Activated CD4-positive, alpha-beta T cell treated with anti-CD3 and anti-CD28 coated beads, Interleukin-2, Interleukin-4, amounts not matched to agents 100 ng/mL and 50 ng/mL, durations not matched to agents 16 hours and 8 hours (primary cell): Measurements from ENCODE around the gene OR9Q1.
"Not testable (repeated sequence)": the region's sequence is repeated elsewhere in the genome, so short reads cannot be mapped to it uniquely, and the experiment has no call there.

Experiments used
- DNase-seq: peaks from one replicate; pipeline ENCODE4 v3.0.0-alpha.2; 2020; ENCODE audit warnings: low spot score

The OR9Q1 gene

DNA sequence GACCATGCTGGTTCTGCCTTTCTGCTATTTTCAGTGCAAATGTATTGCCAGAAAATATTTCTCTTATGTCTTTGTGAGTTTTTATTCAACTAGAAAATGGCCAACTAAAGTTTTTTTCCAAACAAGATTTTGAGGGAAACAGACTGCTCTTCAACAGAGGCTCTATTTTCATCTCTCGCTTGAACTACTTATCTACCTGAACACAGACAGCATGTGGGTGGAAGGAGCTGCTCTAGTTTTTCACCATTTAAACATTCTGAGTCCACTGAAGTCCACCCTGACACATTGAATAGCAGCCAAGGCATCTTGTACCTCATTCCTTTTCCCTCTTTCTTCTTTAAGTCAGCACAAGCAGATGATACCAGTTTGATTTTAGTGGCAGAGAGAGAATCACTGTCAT lies 111.5 kb downstream of the OR9Q1 start:
- no peak for DNase-seq

DNA sequence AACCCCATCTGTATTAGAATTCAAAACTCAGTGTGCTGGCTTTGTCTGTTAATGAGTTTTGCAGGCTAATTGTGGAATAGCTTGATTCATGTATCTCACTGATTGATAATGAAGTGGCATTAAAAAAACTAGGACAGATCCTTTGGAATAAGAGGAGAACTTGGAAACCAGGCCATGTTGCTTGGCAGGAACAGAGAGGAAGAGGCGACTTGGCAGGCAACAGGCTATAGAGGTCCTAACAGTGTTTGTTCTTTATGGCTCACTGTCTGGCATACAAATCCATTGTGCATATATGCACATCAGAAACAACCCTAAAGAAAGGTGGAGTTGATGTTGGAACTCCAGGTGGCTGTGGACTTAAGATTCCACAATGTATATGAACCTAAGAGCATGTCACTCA lies 119.1 kb downstream of the OR9Q1 start:
- no peak for DNase-seq

DNA sequence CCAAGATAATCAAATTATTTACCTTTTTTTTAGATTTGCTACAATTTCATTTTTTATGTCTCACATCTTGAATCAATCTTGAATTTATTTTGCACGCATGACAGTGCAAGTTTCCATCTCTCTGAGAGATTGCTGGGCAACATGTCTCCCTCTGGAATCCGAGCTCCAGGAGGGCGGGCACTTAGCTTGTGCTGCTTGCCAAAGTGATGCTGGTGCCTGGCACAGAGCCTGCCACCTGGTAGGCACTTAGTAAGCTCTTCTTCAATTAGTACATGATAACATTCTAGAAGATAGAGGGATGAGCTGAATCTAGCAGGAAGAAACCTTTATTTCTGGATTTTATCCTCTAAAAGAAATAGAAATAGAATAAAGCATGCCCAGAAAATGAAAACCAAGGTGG lies 129.1 kb downstream of the OR9Q1 start:
- no peak for DNase-seq

DNA sequence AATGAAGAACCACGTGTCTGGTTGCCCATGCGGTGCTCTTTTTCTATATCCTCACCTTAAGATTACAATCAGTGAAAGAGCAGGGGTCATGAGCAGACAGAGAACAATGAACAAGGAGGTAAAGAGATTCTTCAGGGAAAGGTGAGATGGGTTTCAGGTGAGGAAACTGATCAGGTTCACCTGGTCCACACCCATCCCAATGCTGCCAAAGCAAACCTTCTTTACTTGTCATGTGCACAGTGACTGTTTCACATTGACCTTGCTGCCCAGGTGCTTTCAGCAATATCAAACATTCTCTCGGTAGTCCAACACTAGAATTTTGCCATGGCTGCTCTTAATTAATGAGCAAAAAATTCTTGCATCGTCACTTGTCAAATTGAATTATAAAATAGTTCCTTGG lies 140.7 kb downstream of the OR9Q1 start:
- no peak for DNase-seq

DNA sequence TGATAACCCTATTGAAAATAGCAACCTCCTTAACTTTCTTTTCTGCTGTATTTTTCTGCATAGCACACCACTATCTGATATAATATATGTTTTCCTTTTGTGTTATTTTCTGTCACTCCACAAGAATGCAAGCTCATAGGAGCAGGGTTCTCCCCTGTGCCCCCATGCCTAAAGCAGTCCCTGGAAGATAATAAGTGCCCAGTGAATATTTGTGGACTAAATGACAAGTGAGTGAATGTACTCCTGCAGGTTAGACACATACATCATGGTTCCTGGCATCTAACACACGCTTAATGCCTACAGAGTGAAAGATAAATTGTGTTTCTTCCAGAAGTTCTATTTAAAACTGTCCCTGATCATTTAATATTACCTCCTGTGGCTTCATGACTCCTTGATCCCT lies 141.3 kb downstream of the OR9Q1 start:
- no peak for DNase-seq

DNA sequence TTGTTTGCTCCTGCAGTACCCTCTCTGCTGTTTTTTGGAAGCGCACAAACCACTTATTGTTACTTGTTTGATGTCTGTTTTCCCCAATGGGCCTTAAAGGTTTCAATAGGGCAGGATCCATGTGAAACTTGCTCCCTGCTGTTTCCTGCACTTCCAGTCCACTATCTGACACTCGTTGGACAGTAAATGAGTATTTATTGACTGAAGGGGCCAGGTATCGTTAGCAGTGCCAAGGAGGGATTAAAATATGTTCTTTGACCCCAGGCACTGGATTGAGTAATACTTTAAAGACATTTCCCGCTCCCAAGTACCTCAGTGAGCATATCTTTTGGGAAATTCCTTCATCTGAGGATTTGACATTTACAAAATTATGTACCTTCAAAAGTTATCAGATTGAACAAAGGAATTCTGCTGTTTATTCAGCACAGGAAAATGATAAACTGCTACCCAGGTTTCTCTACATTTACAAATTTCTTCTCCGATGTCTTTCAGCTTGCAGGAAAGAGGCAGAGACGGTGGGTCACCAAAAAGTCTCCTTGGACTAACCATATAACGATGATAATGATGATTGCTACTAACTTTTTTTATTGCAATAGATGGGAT lies 141.9 kb downstream of the OR9Q1 start:
- DNase-seq, result no peak

DNA sequence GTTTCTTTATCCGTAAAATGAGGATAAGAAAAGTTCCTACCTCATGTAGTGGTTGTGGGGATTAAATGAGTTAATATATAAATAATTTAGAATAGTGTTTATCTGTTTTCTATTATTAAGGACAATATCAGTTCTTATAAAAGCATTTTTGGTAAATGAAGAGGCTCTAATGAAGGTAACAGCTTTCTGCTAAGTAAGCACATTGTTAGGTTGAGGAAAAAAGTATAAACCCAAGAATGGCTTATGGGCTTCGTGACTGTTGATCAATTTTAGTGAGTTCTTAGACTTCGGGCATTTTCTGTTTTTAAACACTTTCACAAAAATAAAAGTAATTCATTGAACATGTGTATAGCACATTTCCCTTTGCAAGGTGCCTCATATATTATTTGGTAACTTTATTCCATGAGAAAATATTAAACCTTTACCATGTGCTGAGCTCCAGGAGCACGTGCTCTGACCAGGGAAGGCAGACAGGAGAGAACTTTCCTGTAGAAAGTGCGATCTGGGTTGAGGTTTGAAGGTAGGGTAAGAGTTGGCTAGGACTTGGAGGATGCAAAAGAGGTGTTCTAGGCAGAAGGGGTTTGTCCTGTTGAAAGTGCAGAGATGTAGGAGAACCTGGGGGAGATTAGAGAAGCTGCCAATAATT lies 153.9 kb downstream of the OR9Q1 start:
- DNase-seq, result no peak

DNA sequence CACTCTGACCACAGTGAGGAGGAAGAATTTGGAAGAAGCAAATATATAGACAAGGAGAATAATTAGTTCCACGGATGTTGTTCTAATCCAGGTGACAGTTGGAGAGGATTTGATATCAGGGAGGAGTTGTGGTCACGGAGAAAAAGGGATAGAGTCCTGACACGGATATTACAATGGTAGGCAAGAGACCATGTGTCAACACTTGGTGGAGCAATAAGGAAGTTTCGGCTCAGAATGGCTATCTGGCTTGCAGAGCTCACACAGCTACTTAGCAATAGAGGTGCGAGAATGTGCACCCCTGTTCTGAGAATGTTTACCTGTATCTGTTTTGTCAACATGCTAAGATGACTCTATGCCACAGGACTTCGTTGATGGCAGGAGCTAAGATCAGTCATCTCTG lies 154.8 kb downstream of the OR9Q1 start:
- DNase-seq, result no peak

DNA sequence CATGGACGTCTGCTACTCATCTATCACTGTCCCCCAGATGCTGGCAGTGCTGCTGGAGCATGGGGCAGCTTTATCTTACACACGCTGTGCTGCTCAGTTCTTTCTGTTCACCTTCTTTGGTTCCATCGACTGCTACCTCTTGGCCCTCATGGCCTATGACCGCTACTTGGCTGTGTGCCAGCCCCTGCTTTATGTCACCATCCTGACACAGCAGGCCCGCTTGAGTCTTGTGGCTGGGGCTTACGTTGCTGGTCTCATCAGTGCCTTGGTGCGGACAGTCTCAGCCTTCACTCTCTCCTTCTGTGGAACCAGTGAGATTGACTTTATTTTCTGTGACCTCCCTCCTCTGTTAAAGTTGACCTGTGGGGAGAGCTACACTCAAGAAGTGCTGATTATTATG lies 156.0 kb downstream of the OR9Q1 start:
- DNase-seq, result no peak

DNA sequence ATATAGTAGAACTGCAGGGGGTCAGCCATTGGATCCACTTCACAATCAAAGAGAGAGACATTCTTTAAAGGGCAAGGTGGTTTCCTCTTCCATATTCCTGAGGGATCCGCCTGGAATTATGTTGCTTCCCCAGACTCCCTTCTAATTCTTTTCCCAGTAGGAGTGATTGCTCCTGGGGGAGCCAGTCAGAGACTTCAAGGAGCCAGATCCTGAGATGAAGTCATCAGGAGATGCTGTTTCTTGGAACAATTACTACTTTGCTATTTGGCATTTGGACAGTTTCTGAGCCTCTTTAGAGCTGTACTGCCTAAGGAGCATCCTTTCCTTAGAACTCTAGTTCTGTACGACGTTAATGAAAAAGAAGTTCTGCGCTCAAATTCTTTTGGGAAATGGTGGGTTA lies 163.3 kb downstream of the OR9Q1 start:
- DNase-seq, result no peak

DNA sequence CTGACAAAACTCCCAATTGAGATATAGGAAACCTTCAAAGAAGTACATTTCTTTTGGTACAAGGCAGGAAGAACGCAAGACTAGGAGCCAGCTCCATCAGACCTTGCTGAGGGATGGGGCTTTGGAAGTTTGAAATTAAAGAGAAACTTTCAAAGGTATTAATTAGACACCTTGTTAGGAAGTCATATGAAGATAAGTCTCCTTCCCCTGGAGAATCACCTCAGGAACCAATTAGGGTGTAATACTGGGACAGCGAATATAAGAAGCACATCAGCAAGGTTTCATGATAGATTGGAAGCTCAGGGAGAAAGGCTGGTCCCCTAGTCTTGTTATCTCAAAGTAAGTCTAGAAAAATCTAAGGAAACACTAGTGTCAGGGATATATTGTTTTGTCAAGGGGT lies 165.1 kb downstream of the OR9Q1 start, which contains the start of gene OR9Q2:
OR9Q2 (plus strand) TSS at position 301 of the 400 bp plus-strand sequence. CDS start 1,421 bp downstream, outside the sequence.
- no peak for DNase-seq

DNA sequence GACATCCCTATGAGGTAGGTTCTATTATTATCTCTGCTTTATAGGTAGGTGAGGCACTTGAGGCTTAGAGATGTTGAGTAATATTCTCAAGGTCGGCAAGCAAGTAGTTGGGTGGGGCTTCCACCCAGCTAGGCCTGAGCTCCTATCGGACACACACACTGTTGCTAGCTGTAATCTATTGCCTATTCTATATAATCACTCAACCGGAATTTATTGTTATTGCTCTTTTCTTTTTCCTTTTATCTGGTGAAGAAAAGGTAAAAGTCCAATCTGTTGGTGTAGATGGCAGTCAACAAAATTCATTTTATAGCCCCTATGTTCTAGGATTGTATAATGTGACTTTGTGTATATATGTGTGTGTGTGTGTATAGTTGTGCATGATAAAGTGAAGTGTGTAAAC lies 168.5 kb downstream of the OR9Q1 start:
- no peak for DNase-seq

DNA sequence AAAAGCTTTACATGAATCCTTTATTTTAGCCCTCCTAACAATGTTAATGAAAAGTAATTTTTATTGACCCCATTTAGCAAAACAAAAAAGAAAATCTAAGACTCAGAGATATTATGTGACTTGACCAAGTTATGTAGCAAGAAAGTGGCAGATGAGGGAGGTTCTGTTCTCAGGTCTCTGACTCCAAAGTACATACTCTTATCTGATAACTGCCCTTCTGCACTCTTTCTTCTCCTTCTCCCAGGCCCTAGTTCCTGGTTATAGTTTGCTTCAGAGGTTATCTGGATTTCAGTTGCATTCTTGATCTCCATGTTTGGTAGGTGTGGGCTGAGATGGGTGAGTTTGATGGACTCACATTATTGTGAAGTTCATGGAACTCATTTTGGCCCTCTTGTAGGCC lies 169.7 kb downstream of the OR9Q1 start:
- no peak for DNase-seq

DNA sequence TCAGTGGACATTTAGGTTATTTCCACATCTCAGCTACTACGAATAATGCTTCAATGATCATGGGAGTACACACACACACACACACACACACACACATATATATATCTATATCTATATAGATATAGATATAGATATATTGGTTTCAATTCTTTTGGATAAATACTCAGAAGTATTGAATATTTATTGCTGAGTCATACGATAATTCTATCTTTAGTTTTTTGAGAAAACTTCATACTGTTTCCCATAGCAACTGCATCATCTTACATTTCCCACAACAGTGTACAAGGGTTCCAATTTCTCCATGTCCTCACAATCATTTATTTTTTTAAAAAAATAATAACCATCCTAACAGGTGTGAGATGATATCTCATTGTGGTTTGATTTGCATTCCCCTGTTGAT lies 172.3 kb downstream of the OR9Q1 start:
- DNase-seq, result no peak

DNA sequence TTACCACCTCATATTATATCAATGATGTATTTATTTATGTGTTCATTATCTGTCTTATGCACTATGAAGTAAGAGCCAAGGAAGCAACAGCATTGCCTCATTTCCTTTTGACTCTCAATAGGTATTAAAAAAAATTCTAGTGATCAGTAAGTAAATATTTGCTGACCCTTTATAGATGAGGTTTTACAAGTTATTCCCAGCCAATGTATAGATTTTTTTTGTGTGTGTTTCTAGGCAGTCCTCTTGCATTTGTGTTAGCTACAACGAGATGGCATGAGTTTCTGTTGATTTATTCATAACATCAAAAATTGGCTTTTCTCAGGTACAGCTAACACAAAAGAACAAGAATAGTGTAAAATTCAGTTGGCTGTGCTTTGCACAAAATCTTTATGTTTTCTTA lies 175.6 kb downstream of the OR9Q1 start:
- no peak for DNase-seq

DNA sequence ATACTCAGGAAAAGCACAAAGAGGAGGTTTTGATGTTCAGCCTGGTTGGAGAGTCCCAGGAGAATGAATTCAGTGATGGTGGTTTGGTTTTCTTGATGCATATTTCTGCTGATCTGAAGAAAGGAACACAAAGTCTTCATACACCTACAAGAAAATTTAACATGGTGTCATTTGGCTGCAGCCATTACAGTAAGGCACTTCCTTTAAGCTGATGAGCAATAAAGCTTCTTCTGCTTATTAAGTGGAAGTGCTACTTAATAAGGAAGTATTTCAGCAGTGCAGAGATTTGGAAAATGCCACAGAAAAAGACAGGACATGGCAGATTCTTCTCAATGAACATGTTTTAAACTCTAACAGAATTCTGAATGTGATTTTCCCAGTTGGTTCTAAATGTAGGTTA lies 180.4 kb downstream of the OR9Q1 start, which contains the start of gene OR1S2:
OR1S2 (minus strand) TSS at position 101 of the 400 bp plus-strand sequence; CDS start at position 101, 0 bp downstream.
- no peak for DNase-seq

DNA sequence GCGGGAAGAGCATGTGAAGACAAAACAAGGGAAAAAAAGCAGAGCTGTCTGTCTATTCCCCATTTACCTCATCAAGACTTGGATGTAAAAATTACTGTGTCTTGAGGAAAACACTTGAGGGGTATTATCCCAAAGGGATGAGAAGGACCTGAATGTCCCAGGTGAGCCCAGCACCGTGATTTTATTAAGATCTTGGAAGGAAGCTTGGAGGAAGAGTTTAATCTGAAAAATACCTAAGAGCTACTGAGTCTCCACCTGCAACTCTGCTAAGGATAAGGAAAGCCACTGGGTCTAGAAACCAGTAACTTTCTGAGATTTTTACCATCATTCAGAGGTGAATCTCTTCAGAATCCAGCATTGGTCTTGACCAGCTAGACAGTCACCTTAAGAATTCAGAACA lies 188.7 kb downstream of the OR9Q1 start, which contains the start of gene OR1S1:
OR1S1 (plus strand) TSS at position 301 of the 400 bp plus-strand sequence.
- not testable (repeated sequence) for DNase-seq

DNA sequence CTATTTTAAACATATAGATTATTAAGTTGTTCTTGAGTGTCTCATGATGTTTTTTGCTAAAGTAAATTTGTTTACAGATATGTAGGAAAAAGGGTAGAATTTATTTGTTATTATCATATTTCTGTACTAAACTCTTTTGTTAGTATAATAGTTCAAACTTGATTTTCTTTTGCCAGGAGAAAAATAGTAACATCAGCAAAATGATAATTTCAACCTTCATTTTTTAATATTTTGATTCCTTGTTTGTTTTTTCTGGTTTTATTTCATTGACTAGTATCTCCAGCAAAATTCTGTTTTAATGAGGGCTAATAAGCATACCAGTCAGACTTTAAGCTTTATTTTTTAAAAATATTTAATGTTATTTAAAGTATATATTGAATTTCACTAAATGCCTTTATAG lies 192.8 kb downstream of the OR9Q1 start:
- DNase-seq, result no peak

DNA sequence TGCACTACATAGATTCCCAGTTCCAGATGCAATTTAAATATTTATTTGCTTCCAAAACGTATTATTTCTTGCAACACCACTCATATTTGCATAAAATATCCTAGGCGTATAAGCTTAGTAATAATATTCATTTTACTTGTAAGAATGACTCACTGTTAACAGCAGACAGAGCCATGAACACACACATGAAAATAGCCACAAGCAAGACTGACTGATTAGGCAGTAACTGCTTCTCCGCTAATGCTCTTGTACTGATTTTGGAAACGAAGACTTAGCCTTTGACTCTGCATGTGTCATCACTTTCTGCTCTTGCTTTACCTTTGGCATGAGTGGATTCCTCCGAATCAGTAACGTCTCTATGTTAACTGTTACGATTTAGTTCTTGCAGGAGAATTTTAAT lies 199.0 kb downstream of the OR9Q1 start:
- DNase-seq, result no peak

DNA sequence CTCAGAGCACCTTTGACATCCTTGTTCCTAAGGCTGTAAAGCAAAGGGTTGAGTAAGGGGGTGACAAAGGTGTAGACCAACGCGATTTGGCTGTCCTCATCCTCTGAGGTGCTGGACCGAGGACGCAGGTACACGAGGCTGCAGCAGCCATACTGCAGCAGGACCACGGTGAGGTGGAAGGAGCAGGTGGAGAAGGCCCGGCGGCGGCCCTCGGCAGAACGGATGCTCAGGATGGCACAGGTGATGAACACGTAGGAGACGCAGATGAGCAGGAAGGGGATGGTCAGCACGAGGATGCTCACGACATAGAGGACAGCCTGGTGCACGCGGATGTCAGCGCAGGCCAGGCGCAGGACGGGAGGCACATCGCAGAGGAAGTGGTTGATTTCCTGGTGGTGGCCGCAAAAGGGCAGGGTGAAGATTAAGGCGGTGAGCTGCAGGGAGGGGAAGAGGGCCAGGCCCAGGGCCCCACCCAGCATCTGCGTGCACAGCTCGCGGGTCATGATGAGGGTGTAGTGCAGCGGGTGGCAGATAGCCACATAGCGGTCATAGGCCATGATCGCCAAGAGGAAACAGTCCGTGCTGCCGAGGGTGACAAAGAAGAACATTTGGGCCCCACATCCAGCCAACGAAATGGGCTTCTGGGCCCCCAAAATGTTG lies 204.4 kb downstream of the OR9Q1 start:
- DNase-seq, result no peak
